Stimulated activated naive CD8-positive, alpha-beta T cell treated with anti-CD3 and anti-CD28 coated beads, Interleukin-15, Interleukin-2, amounts not matched to agents 100 U/mL and 50 U/mL, for 24 hours (primary cell): ENCODE measurements around the gene MECR.

ENCODE experiments used
- ATAC-seq: fragments of 150-1000 bp; cut with Tn5 transposase; one replicate; pipeline ENCODE4 v1.10.0; 2021
- DNase-seq: peaks from one replicate; pipeline ENCODE4 v3.0.0; 2021

Gene MECR

DNA sequence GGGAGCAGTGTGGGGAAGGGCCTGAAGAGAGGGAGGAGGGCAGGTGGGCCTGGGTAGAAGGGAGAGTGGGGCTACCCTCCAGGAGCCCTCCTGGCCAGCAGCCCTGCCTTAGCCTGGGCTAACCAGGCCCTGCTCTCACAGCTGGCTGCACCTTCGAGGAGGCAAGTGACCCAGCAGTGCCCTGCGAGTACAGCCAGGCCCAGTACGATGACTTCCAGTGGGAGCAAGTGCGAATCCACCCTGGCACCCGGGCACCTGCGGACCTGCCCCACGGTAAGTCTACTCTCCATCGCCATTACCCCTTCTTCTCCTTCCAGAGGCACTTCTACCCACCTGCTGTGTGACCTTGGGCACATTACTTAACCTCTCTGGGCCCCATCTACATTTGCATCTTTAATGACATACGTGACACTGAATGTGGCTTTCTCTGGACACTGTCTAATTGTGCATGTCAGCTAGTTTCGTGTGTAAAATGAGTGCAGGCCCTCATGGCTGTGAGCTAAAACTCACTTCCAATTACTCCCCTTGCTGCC lies 24.5 kb upstream of the MECR start:
- DNase-seq (no peak), ATAC-seq (no peak)

DNA sequence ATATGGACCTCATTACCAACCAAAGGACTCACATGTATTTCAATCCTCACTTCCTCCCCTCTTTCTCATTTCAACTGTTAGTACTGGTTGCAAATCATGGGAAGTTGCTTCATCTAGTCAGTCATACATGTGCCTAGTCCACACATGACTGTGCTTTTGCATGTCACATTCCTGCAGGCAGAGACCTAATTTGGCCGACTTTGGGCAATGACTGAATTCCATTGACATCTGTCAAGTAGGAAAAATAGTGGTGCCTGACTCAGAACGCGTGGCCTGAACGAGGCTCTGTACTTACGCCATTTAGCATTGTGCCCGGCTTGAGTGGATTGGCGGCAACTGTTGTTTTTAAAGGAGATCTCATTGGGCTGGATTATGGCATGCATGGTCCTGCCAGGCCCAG lies 23.6 kb upstream of the MECR start:
- DNase-seq (no peak), ATAC-seq (no peak)

DNA sequence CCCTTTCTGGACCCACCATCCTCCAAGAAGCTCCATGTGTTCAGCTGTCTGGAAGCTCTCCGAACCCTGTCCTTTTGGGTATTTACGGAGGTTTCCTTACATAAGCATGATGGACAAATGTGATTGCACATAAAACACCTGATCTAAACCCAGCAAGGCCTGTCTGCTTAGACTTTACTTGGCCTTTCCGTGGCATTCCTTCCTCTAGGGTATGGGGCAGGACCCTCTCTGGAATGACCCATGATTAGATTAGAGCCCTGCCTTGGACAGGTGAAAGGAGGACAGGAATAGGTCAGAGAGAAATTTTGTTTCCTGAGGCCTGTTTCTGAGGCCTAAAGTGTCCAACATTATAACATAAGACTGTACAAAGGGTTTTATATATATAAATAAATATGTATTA lies 22.4 kb upstream of the MECR start:
- ATAC-seq, result no peak
- DNase-seq, result no peak

- no peak for ATAC-seq
These were observed 20.7 kb upstream of the MECR start for GRCh38 chr1:29251164-29252124.

GRCh38 chr1:29249951-29250581 lies 19.3 kb upstream of the MECR start:
- no peak for DNase-seq
- ATAC-seq, result no peak

More at GRCh38 chr1:29251164-29252124, 20.7 kb upstream of the MECR start:
- DNase-seq, result no peak

DNA sequence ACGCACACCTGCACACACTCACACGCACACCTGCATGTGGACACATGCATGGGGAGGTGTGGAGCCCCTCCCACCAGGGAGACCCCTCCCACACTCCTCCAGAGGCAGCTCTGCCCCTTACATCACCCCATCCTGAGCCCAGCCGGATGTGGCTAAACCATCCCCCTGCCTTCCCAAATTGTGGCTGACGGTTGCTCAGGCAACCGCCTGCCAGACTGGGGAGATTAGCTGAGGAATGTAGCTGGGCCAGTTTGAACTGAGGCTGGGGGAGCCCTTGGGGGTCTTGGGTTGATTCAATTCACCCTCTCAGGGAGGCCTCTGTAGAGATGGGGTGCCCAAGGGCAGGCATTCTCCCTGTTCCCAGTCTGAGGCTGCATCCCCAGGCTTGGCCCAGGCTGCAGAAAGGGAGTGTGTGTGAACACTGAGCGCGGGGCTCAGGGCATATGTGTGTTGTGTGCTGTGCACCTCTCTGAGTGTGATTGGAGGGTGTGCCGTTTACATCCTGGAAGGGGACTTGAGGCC lies 18.5 kb upstream of the MECR start:
- DNase-seq, result no peak
- no peak for ATAC-seq

- ATAC-seq (no peak), DNase-seq (no peak)
These were observed 17.7 kb upstream of the MECR start for GRCh38 chr1:29248409-29248808.

DNA sequence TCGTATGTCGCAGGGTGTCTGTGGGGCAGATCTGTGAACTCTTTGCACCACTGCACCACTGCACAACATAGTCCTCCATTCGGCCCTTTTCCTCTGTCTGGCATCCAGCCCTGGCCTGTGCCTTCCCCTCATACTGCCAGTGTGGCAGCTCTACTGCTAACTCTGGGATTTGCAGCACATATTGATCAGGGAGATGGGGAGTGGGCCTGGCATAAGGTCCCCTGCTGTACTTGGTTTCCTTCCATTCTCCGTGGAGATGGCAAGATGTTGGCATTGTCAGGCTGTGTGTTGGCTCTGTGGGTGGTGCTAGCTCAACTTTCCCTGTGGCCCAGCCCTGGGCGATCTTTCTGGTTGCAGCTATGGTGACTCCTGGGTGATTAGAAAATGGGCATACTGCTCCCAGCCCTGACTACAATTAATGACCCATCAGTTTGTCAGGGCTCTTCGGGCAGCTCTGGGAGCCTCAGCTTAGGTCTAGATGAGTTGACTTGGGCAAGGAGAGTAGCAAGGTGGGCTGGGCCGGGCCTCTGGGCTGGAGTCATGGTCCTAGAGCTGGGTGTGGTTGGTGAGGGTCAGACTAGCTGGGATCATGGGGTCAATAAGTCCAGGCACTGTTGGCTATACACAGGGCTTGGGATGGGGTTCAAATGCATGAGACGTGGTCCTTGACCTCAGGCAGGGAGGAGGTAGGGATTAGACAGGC lies 17.0 kb upstream of the MECR start:
- DNase-seq, result no peak
- ATAC-seq, result no peak

- no peak for ATAC-seq
- DNase-seq, result no peak
These were observed 16.3 kb upstream of the MECR start for GRCh38 chr1:29247044-29247443.

DNA sequence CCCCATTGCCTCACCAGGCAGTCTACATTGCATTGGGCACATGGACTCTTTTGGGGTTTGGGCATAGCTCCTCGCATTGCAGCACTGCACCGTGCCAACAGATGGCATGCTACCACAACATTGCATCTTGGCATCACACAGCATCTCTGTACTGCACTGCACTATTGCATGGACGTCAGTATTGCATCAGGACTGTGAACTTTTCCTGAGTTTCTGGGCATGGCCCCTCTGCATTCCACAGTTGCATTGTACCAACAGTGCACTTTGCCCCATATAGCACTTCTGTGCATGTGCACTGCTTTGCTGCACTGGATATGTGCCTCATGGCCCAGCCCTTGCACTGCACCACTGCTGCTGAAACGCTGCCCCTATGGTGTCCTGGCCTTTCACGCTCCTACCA lies 15.1 kb upstream of the MECR start:
- ATAC-seq (no peak), DNase-seq (no peak)

GRCh38 chr1:29245261-29245660 lies 14.5 kb upstream of the MECR start:
- ATAC-seq, result no peak
- no peak for DNase-seq

GRCh38 chr1:29243871-29244200 lies 13.1 kb upstream of the MECR start:
- DNase-seq (no peak), ATAC-seq (no peak)

DNA sequence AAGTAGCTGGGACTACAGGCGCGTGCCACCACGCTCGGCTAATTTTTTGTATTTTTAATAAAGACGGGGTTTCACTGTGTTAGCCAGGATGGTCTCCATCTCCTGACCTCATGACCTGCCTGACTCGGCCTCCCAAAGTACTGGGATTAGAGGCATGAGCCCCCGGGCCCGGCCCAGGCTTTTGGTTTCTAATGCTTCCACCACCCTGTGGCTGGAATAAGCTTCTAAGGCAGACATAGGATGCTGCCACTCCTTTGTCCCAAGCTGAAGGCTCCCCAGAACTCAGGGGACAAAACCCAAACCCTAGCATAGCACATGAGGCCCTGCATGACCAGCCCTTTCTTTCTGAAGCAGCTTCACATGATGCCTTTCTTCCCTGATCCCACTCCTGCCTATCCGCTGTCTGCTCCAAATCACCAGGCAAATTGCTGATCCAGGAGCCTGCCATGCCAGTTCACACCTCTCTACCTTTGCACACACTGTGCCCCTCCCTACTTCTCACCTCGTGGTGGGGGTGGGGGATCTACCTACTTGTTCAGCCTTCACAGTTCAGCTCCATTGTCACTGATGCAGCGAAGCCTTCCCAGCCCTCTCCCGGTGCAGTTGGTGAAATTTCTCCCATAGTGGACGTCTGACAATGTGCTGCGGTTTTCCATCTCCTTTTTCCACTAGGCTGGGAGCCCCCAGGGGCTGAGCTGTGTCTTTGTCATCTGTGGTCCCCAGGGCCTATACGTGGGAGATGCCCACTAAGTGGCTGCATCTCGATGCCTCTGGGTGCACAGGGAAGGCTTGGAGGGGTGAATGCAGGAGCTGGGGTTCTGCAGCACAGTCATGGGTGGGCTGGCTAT lies 12.5 kb upstream of the MECR start:
- ATAC-seq (no peak), DNase-seq (no peak)

DNA sequence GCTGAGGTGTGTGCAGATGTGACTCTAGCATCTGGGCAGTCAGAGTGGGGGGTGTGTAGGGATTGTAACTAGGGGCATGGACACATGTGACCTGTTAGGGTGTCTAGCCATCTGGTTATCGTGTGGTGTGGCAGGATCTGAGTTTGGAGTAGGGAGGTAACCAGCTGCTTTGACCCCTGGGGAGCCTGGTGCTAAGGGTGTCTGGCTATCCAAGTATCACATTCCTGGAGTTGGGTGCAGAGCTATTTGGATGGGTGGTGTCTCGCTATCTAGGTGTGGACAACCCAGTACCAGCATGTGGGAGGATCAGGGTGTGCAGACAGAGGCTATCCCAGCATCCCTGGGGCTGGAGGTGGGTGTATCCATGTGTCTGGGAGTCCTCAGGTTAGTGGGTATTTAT lies 10.3 kb upstream of the MECR start:
- DNase-seq, result no peak

DNA sequence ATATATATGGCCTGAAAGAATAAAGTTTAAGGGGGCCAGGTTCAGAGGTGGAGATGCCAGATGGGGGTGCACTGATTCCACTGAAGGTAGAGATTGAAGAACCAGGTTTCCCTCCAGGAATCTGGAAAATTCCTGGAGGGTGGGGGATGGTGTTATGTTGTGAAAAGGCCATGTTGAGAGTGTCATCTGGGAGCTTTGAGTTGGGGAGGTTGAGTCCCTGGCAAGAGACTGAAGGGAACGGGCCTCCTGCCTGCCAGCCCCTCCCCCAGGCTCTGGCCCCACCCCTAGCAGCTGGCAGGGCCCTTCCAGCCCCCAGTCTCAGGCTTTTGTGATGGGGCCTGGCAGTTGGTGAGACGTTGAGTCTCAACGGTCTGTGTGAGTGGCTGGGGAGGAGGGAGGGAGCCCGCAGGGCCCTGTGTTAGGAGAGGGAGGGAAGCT lies 9.7 kb upstream of the MECR start:
- no peak for ATAC-seq
- no peak for DNase-seq

More for the DNA sequence above, 10.3 kb upstream of the MECR start:
- ATAC-seq, result no peak

- ATAC-seq, result no peak
These were observed 8.4 kb upstream of the MECR start for GRCh38 chr1:29239142-29239541.

GRCh38 chr1:29238620-29239002 lies 7.9 kb upstream of the MECR start:
- ATAC-seq, result no peak

More at GRCh38 chr1:29239142-29239541, 8.4 kb upstream of the MECR start:
- DNase-seq, result no peak

GRCh38 chr1:29237852-29238619 lies 7.3 kb upstream of the MECR start:
- ATAC-seq, result no peak
- peak; percentile 13 for DNase-seq

More at GRCh38 chr1:29238620-29239002, 7.9 kb upstream of the MECR start:
- DNase-seq, result no peak

DNA sequence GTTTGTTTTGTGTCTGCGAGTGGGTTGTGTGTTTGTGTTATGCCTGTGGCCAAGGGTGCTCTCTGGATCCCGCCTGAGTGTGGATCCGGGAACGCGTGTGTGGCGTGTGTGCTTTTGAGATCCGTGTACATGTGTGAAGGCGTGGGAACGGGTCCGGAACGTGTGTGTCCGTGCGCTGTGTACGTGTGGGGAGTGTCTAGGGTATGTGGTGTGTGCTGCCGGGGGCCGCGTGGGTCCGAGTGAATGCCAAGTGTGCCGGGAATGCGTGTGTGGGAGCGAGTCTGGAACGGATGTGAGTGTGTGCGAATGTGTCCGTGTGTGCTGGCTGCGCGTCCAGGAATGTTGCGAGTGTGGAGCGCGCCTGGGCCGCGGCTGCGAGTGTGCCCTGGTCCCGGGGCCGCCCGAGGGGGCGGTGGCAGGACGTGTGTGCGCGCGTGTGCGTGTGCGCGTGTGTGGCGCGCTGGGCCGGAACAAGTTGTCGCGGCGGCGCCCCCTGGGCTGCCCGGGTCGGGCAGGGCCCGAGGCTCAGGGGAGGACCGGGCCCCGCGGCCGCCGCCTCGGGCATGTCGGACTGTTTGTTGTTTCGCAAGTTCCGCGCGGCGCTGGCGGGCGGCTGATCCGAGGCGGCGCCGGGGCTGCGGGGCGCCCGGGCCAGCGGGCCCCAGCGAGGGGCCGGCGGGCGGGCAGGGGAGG lies 6.5 kb upstream of the MECR start:
- ATAC-seq, result no peak

DNA sequence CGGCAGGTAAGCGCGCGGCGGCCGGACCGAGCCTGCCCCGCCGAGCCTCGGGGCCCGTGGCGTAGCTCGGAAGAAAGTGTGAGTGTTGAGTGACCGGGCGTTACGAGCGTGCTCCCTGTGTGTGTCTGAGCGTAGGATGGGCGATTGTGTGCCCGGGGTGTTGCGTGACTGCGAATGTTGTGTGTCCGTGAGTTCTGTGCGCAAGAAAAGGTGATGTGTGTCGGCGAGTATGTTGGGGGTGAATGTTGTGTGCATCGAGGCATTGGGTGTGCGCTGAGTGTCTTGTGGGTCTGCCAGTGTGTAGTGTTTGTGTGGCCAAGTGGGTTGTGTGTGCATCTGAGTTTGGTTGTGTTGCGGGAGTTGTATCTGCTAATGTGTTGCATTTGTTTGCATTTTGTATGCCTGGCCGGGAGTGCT lies 6.0 kb upstream of the MECR start:
- no peak for ATAC-seq

More for the DNA sequence above, 6.5 kb upstream of the MECR start:
- peak; percentile 16 for DNase-seq

More for the DNA sequence above, 6.0 kb upstream of the MECR start:
- DNase-seq, result no peak
